ENCODE data around the gene UBQLN2.

DNA sequence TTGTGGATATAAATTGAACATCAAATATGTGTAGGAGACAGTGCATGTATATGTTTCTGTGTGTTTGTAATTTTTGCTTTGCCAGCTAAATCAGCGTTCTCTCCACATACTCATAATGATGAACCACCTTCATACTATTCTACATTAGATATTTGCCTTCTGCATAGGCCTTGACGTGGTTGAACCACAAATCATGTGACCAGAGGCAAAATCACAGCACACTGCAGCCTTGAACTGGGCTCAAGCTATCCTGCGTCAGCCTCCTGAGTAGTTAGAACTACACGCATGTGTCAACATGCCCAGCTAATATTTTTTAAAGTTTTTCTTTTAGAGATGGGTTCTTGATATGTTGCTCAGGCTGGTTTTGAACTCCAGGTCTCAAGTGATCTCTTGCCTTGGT lies 9.5 kb downstream of the UBQLN2 start:
- TF ChIP-seq, protein P1, sequence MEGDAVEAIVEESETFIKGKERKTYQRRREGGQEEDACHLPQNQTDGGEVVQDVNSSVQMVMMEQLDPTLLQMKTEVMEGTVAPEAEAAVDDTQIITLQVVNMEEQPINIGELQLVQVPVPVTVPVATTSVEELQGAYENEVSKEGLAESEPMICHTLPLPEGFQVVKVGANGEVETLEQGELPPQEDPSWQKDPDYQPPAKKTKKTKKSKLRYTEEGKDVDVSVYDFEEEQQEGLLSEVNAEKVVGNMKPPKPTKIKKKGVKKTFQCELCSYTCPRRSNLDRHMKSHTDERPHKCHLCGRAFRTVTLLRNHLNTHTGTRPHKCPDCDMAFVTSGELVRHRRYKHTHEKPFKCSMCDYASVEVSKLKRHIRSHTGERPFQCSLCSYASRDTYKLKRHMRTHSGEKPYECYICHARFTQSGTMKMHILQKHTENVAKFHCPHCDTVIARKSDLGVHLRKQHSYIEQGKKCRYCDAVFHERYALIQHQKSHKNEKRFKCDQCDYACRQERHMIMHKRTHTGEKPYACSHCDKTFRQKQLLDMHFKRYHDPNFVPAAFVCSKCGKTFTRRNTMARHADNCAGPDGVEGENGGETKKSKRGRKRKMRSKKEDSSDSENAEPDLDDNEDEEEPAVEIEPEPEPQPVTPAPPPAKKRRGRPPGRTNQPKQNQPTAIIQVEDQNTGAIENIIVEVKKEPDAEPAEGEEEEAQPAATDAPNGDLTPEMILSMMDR (IDR thresholded peaks at IDR 0.05): no peak
- TF ChIP-seq POLR2A (IDR thresholded peaks at IDR 0.05): no peak
